Activated CD8-positive, alpha-beta memory T cell treated with anti-CD3 and anti-CD28 coated beads, Interleukin-2, amount 50 U/mL, for 1 hour (primary cell): ENCODE data around the gene CBLN3.
"Not testable (repeated sequence)": the region's sequence is repeated elsewhere in the genome, so short reads cannot be mapped to it uniquely, and the experiment has no call there.

Source experiments
- DNase-seq: peaks from one replicate; pipeline ENCODE4 v3.0.0-alpha.2; 2020; ENCODE audit errors: extremely low read depth

Gene CBLN3

GRCh38 chr14:24403294-24403998 is 26.0 kb downstream of the CBLN3 start:
- no peak for DNase-seq

- no peak for DNase-seq
These were observed 27.4 kb downstream of the CBLN3 start for GRCh38 chr14:24401810-24402702.

- DNase-seq: no peak
These were observed 29.3 kb downstream of the CBLN3 start for GRCh38 chr14:24399999-24400718.

- DNase-seq: no peak
These were observed 30.0 kb downstream of the CBLN3 start for GRCh38 chr14:24399447-24399822.

- no peak for DNase-seq
These were observed 30.6 kb downstream of the CBLN3 start, which contains the start of gene NYNRIN for GRCh38 chr14:24398653-24399446. Gene NYNRIN (plus strand): TSS chr14:24399003. CDS start chr14:24399247, 244 bp downstream.

- DNase-seq: no peak
These were observed 31.2 kb downstream of the CBLN3 start for GRCh38 chr14:24398293-24398652.

- DNase-seq: no peak
These were observed 31.7 kb downstream of the CBLN3 start for GRCh38 chr14:24397639-24398292.

GRCh38 chr14:24395609-24396582 is 33.6 kb downstream of the CBLN3 start:
- DNase-seq: no peak

GRCh38 chr14:24394275-24394674 is 35.2 kb downstream of the CBLN3 start:
- DNase-seq: no peak

GRCh38 chr14:24392325-24393091 is 37.0 kb downstream of the CBLN3 start:
- no peak for DNase-seq

GRCh38 chr14:24390701-24391468 is 38.6 kb downstream of the CBLN3 start:
- no peak for DNase-seq

- no peak for DNase-seq
These were observed 40.1 kb downstream of the CBLN3 start for GRCh38 chr14:24389226-24389848.

GRCh38 chr14:24388474-24389179 is 40.8 kb downstream of the CBLN3 start:
- no peak for DNase-seq

- not testable (repeated sequence) for DNase-seq
These were observed 41.9 kb downstream of the CBLN3 start for GRCh38 chr14:24387579-24387978.

- no peak for DNase-seq
These were observed 42.5 kb downstream of the CBLN3 start for GRCh38 chr14:24387009-24387345.

GRCh38 chr14:24385524-24385923 is 43.9 kb downstream of the CBLN3 start:
- no peak for DNase-seq

- DNase-seq: no peak
These were observed 45.3 kb downstream of the CBLN3 start for GRCh38 chr14:24384169-24384568.
